ENCODE results near the gene USP10. TPM values are rescaled to one million over a fixed set of nuclear protein-coding genes. Genes with fewer than 3 reads are reported as not detected.

Gene USP10
- total RNA-seq, 2 donors from 2014 or later = 148 to 149 TPM

DNA sequence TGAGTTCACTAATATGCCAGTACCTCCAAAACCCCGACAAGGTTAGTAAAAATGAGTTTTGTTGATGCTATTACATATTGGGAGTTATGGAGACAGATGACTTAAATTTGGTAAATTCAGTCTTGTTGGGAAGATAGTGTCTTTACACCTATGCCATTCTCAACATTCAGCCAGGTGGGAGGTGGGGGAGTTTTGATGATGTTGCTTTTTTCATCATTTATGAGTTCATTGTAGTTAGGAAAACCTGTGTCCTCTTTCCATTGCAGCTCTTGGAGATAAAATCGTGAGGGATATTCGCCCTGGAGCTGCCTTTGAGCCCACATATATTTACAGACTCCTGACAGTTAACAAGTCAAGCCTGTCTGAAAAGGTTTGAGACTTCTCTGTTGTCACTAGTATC is 60.1 kb downstream of the USP10 start:
- WGBS, 2 experiments (ENCODE audit: insufficient coverage in 1 of 2, insufficient read length in 1 of 2) = 97 to 100% methylated on average over 3 of the region's 3 CpGs
- H3K9me3 Mint-ChIP-seq = no peaks in the 10 kb centered on the region
- Histone ChIP-seq H3K9me3 (ENCODE audit: control insufficient read depth, low read length) (no peaks in the 10 kb centered on the region), H3K4me1 (ENCODE audit: control insufficient read depth, insufficient read depth, low read length) (no peaks in the 10 kb centered on the region), H3K4me3 (ENCODE audit: low read length) (no peak overlapping the region), H3K9ac (ENCODE audit: extremely low read depth, low read length, poor library complexity, severe bottlenecking) (no peak overlapping the region), H3K36me3 (ENCODE audit: control insufficient read depth, insufficient read depth, low read length) (peaks cover 69% of the 10 kb centered on the region), H3K27ac (ENCODE audit: low read depth, low read length) (no peak overlapping the region), H3K27me3 (ENCODE audit: control insufficient read depth, insufficient read depth, low read length, poor library complexity, severe bottlenecking) (no peaks in the 10 kb centered on the region)
- H3K4me1 Mint-ChIP-seq = no peaks in the 10 kb centered on the region
- H3K27ac Mint-ChIP-seq = no peak overlapping the region
- H3K4me3 Mint-ChIP-seq = no peak overlapping the region
- TF ChIP-seq, protein P1, sequence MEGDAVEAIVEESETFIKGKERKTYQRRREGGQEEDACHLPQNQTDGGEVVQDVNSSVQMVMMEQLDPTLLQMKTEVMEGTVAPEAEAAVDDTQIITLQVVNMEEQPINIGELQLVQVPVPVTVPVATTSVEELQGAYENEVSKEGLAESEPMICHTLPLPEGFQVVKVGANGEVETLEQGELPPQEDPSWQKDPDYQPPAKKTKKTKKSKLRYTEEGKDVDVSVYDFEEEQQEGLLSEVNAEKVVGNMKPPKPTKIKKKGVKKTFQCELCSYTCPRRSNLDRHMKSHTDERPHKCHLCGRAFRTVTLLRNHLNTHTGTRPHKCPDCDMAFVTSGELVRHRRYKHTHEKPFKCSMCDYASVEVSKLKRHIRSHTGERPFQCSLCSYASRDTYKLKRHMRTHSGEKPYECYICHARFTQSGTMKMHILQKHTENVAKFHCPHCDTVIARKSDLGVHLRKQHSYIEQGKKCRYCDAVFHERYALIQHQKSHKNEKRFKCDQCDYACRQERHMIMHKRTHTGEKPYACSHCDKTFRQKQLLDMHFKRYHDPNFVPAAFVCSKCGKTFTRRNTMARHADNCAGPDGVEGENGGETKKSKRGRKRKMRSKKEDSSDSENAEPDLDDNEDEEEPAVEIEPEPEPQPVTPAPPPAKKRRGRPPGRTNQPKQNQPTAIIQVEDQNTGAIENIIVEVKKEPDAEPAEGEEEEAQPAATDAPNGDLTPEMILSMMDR (conservative IDR thresholded peaks at IDR 0.05) = no peak
- no peaks in the 10 kb centered on the region for H3K27me3 Mint-ChIP-seq (ENCODE audit: insufficient read depth)
- DNase-seq = no peak
- peaks cover 43% of the 10 kb centered on the region for H3K36me3 Mint-ChIP-seq (ENCODE audit: low read depth)

DNA sequence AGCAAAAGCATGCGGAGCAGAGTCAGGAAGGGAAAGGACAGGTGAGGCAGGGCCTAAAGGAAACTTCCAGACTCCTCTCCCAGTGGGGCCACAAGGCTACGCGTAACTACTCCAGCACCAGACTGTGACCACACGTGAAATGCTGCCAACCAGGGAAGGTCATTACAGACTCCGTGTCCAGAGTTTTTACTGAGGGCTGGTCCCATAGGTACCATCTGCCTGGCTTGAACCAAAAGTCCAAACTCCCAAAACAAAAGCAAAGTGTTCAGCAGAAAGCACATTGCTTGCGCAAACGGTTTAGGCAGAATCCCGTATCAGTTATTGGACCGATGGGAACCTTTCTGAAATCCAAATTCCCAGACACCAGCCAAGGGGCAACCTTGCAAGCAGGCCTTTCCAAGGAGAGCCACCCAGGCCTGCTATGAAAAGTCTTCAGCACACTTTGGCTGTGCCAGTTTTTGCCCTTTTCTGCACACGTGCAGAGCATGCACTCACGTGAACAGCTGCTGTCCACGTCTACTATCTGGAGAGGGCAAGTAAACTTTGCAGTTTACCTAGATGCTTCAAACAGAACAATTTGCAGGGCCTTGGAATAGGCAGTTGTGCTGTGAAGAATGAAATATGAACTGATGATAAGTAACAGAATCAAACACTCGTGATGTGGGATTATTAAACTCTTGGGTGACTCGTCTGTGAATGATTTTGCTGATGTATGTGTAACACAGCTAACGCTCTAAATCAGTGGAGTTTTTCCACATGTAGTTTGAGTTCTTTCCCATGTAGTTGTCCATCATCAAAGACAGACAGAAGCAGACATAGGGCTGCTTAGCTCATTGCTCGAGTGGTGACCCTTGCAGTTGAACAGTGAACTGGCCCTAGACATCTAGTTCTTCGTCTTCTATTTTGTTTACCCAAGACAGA is 61.9 kb downstream of the USP10 start:
- Histone ChIP-seq H3K4me1 (ENCODE audit: control insufficient read depth, insufficient read depth, low read length) (no peaks in the 10 kb centered on the region), H3K36me3 (ENCODE audit: control insufficient read depth, insufficient read depth, low read length) (peaks cover 87% of the 10 kb centered on the region), H3K4me3 (ENCODE audit: low read length) (no peak overlapping the region), H3K9ac (ENCODE audit: extremely low read depth, low read length, poor library complexity, severe bottlenecking) (no peak overlapping the region), H3K27me3 (ENCODE audit: control insufficient read depth, insufficient read depth, low read length, poor library complexity, severe bottlenecking) (no peaks in the 10 kb centered on the region), H3K27ac (ENCODE audit: low read depth, low read length) (no peak overlapping the region), H3K9me3 (ENCODE audit: control insufficient read depth, low read length) (no peaks in the 10 kb centered on the region)
- Mint-ChIP-seq H3K4me3 (no peak overlapping the region), H3K36me3 (ENCODE audit: low read depth) (peaks cover 48% of the 10 kb centered on the region), H3K9me3 (no peaks in the 10 kb centered on the region), H3K27ac (no peak overlapping the region), H3K27me3 (ENCODE audit: insufficient read depth) (no peaks in the 10 kb centered on the region), H3K4me1 (peaks cover 10% of the 10 kb centered on the region)
- DNase-seq = no peak
- TF ChIP-seq, protein P1 (conservative IDR thresholded peaks at IDR 0.05) = no peak
- 95 to 96% methylated on average over 13 to 17 of the region's 17 CpGs for WGBS, 2 experiments (ENCODE audit: insufficient coverage in 1 of 2, insufficient read length in 1 of 2)

DNA sequence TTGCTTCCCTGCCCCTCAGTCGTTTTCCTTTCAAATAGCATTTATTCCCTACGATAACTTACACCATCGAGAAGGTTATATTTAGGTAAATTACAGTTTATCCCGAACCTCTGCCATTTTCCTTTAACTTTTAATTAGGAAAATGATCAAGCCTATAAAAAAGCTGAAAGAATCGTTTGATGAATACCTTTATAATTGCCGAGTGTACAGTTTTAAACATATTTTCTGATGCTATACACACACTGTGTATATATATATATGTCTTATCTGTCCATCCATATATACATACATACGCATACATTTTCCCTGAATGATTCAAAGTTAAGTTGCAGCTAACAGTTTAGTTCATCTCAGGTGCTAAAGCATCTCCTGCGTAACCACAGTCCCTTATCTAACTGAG is 63.4 kb downstream of the USP10 start:
- H3K36me3 Mint-ChIP-seq (ENCODE audit: low read depth) = peaks cover 56% of the 10 kb centered on the region
- TF ChIP-seq, protein P1 (conservative IDR thresholded peaks at IDR 0.05) = no peak
- H3K27me3 Mint-ChIP-seq (ENCODE audit: insufficient read depth) = no peaks in the 10 kb centered on the region
- H3K4me1 ChIP-seq (ENCODE audit: control insufficient read depth, insufficient read depth, low read length) = no peaks in the 10 kb centered on the region
- H3K4me3 Mint-ChIP-seq = no peak overlapping the region
- H3K27ac ChIP-seq (ENCODE audit: low read depth, low read length) = no peak overlapping the region
- peaks cover 21% of the 10 kb centered on the region for H3K4me1 Mint-ChIP-seq
- no peak overlapping the region for H3K9ac ChIP-seq (ENCODE audit: extremely low read depth, low read length, poor library complexity, severe bottlenecking)
- H3K27ac Mint-ChIP-seq = no peak overlapping the region
- no peak for DNase-seq
- H3K4me3 ChIP-seq (ENCODE audit: low read length) = no peak overlapping the region
- peaks cover 91% of the 10 kb centered on the region for H3K36me3 ChIP-seq (ENCODE audit: control insufficient read depth, insufficient read depth, low read length)
- 95 to 100% methylated on average over 3 to 7 of the region's 8 CpGs for WGBS, 2 experiments (ENCODE audit: insufficient coverage in 1 of 2, insufficient read length in 1 of 2)
- no peaks in the 10 kb centered on the region for H3K9me3 ChIP-seq (ENCODE audit: control insufficient read depth, low read length)
- no peaks in the 10 kb centered on the region for H3K9me3 Mint-ChIP-seq
- H3K27me3 ChIP-seq (ENCODE audit: control insufficient read depth, insufficient read depth, low read length, poor library complexity, severe bottlenecking) = no peaks in the 10 kb centered on the region
